HUES64 (cell line): Measurements from ENCODE around the gene ADPRHL1.
"Not testable (repeated sequence)": the region's sequence is repeated elsewhere in the genome, so short reads cannot be mapped to it uniquely, and the experiment has no call there.

Source experiments
- H3K27ac ChIP-seq: 2 replicates; pipeline ENCODE4 v1.7.0; 2013; ENCODE audit warnings: low read depth, low read length, inconsistent platforms
- H3K27me3 ChIP-seq: 2 replicates; pipeline ENCODE4 v1.6.1; 2013; ENCODE audit warnings: mild to moderate bottlenecking, low read length; ENCODE audit not compliant: insufficient read depth
- H3K36me3 ChIP-seq: 2 replicates; pipeline ENCODE4 v1.6.1; 2013; ENCODE audit warnings: mild to moderate bottlenecking, low read length; ENCODE audit not compliant: insufficient read depth
- H3K4me1 ChIP-seq: 2 replicates; pipeline ENCODE4 v1.6.1; 2013; ENCODE audit warnings: mild to moderate bottlenecking, low read length, moderate library complexity; ENCODE audit not compliant: insufficient read depth
- H3K4me3 ChIP-seq: 2 replicates; pipeline ENCODE4 v1.5.1; 2013; ENCODE audit warnings: mild to moderate bottlenecking, low read length, moderate library complexity
- H3K9ac ChIP-seq: 2 replicates; pipeline ENCODE4 v1.6.1; 2013; ENCODE audit warnings: mild to moderate bottlenecking, low read depth, low read length
- H3K9me3 ChIP-seq: 2 replicates; pipeline ENCODE4 v1.6.1; 2013; ENCODE audit warnings: low read depth, low read length; ENCODE audit not compliant: insufficient read depth
- WGBS: fragments of 150-250, 120-280 bp; methylation state at CpG from one replicate; pipeline ENCODE4 v1.1.7; 2013; ENCODE audit warnings: missing lambda C conversion rate; 5-methylcytosine and 5-hydroxymethylcytosine counted together

Gene ADPRHL1

GRCh38 chr13:113476811-113477210 is 23.5 kb upstream of the ADPRHL1 start:
- peaks cover 81% of the 10 kb centered on the region for H3K36me3 ChIP-seq

GRCh38 chr13:113475911-113476310 is 22.6 kb upstream of the ADPRHL1 start:
- no peaks in the 10 kb centered on the region for H3K4me1 ChIP-seq
- no peaks in the 10 kb centered on the region for H3K27me3 ChIP-seq
- H3K27ac ChIP-seq = no peak overlapping the region
- H3K9me3 ChIP-seq = no peaks in the 10 kb centered on the region
- 97% methylated on average over 12 of the region's 12 CpGs for WGBS
- H3K36me3 ChIP-seq = peaks cover 88% of the 10 kb centered on the region
- no peak overlapping the region for H3K9ac ChIP-seq
- no peak overlapping the region for H3K4me3 ChIP-seq

More at GRCh38 chr13:113476811-113477210, 23.5 kb upstream of the ADPRHL1 start:
- no peak overlapping the region for H3K4me3 ChIP-seq
- 92% methylated on average over 7 of the region's 7 CpGs for whole genome bisulfite sequencing
- no peaks in the 10 kb centered on the region for H3K9me3 ChIP-seq
- H3K27me3 ChIP-seq = no peaks in the 10 kb centered on the region
- no peak overlapping the region for H3K27ac ChIP-seq
- no peaks in the 10 kb centered on the region for H3K4me1 ChIP-seq
- no peak overlapping the region for H3K9ac ChIP-seq

- no peak overlapping the region for H3K9ac ChIP-seq
- H3K4me3 ChIP-seq = no peak overlapping the region
- WGBS = 97% methylated on average over 11 of the region's 11 CpGs
- H3K27ac ChIP-seq = no peak overlapping the region
- no peaks in the 10 kb centered on the region for H3K4me1 ChIP-seq
- no peaks in the 10 kb centered on the region for H3K27me3 ChIP-seq
- peaks cover 83% of the 10 kb centered on the region for H3K36me3 ChIP-seq
- no peaks in the 10 kb centered on the region for H3K9me3 ChIP-seq
These were observed 22.0 kb upstream of the ADPRHL1 start for GRCh38 chr13:113475280-113475679.

GRCh38 chr13:113474179-113474578 is 20.9 kb upstream of the ADPRHL1 start:
- Histone ChIP-seq H3K4me3 (no peak overlapping the region), H3K27me3 (no peaks in the 10 kb centered on the region), H3K36me3 (peaks cover 77% of the 10 kb centered on the region), H3K4me1 (peaks cover 2% of the 10 kb centered on the region; the same call in 1 of the 2 replicates), H3K9me3 (no peaks in the 10 kb centered on the region), H3K27ac (no peak overlapping the region), H3K9ac (no peak overlapping the region)
- 93% methylated on average over 9 of the region's 10 CpGs for WGBS

GRCh38 chr13:113472355-113473025 is 19.2 kb upstream of the ADPRHL1 start:
- Histone ChIP-seq H3K36me3 (peaks cover 65% of the 10 kb centered on the region), H3K27ac (no peak overlapping the region)
- 90% methylated on average over 28 of the region's 28 CpGs for WGBS

GRCh38 chr13:113471844-113472243 is 18.6 kb upstream of the ADPRHL1 start:
- peaks cover 9% of the 10 kb centered on the region; the same call in 1 of the 2 replicates for H3K4me1 ChIP-seq
- H3K9ac ChIP-seq = no peak overlapping the region
- H3K9me3 ChIP-seq = no peaks in the 10 kb centered on the region
- no peak overlapping the region for H3K4me3 ChIP-seq
- H3K27ac ChIP-seq = no peak overlapping the region; the same call in 1 of the 2 replicates
- H3K36me3 ChIP-seq = peaks cover 64% of the 10 kb centered on the region
- WGBS = 90% methylated on average over 11 of the region's 11 CpGs
- H3K27me3 ChIP-seq = no peaks in the 10 kb centered on the region

More at GRCh38 chr13:113472355-113473025, 19.2 kb upstream of the ADPRHL1 start:
- peaks cover 9% of the 10 kb centered on the region; the same call in 1 of the 2 replicates for H3K4me1 ChIP-seq
- no peaks in the 10 kb centered on the region for H3K27me3 ChIP-seq
- no peaks in the 10 kb centered on the region for H3K9me3 ChIP-seq
- no peak overlapping the region for H3K9ac ChIP-seq
- no peak overlapping the region for H3K4me3 ChIP-seq

- not testable (repeated sequence) for H3K27me3 ChIP-seq, H3K9ac ChIP-seq, H3K9me3 ChIP-seq, H3K4me3 ChIP-seq, H3K4me1 ChIP-seq, H3K27ac ChIP-seq
- H3K36me3 ChIP-seq = peaks cover 62% of the 10 kb centered on the region
- 94% methylated on average over 4 of the region's 4 CpGs for WGBS
These were observed 17.4 kb upstream of the ADPRHL1 start for GRCh38 chr13:113470635-113471163.

- Histone ChIP-seq H3K4me3 (no peak overlapping the region), H3K36me3 (peaks cover 58% of the 10 kb centered on the region), H3K9me3 (no peaks in the 10 kb centered on the region), H3K4me1 (peaks cover 9% of the 10 kb centered on the region; the same call in 1 of the 2 replicates), H3K9ac (no peak overlapping the region), H3K27ac (no peak overlapping the region), H3K27me3 (no peaks in the 10 kb centered on the region)
- 98% methylated on average over 10 of the region's 10 CpGs for WGBS
These were observed 16.8 kb upstream of the ADPRHL1 start for GRCh38 chr13:113470073-113470472.

GRCh38 chr13:113469582-113469981 is 16.3 kb upstream of the ADPRHL1 start:
- Histone ChIP-seq H3K36me3 (peaks cover 58% of the 10 kb centered on the region), H3K27me3 (no peaks in the 10 kb centered on the region), H3K4me3 (no peak overlapping the region), H3K9ac (no peak overlapping the region), H3K4me1 (peaks cover 9% of the 10 kb centered on the region; the same call in 1 of the 2 replicates), H3K27ac (0 out of 2 replicates have a peak overlapping the region, but pooled peaks have one; percentile 0), H3K9me3 (no peaks in the 10 kb centered on the region)
- WGBS = 92% methylated on average over 7 of the region's 7 CpGs

- WGBS = 66% methylated on average over 22 of the region's 22 CpGs
- H3K9ac ChIP-seq = peak overlapping the region; percentile 68; the same call in 1 of the 2 replicates
- H3K9me3 ChIP-seq = no peaks in the 10 kb centered on the region
- peaks cover 54% of the 10 kb centered on the region for H3K36me3 ChIP-seq
- peak overlapping the region; percentile 16; the same call in 1 of the 2 replicates for H3K4me3 ChIP-seq
- H3K27me3 ChIP-seq = no peaks in the 10 kb centered on the region
- peak overlapping the region; percentile 54; the same call in 1 of the 2 replicates for H3K27ac ChIP-seq
- H3K4me1 ChIP-seq = peaks cover 9% of the 10 kb centered on the region; the same call in 1 of the 2 replicates
These were observed 15.3 kb upstream of the ADPRHL1 start for GRCh38 chr13:113468472-113469201.

- Histone ChIP-seq H3K27me3 (no peaks in the 10 kb centered on the region), H3K4me3 (no peak overlapping the region), H3K9ac (no peak overlapping the region), H3K36me3 (peaks cover 54% of the 10 kb centered on the region), H3K27ac (no peak overlapping the region), H3K4me1 (peaks cover 9% of the 10 kb centered on the region; the same call in 1 of the 2 replicates), H3K9me3 (no peaks in the 10 kb centered on the region)
- WGBS = 95% methylated on average over 7 of the region's 7 CpGs
These were observed 14.7 kb upstream of the ADPRHL1 start for GRCh38 chr13:113468029-113468428.
